H1 (cell line): ENCODE results near the gene DYDC1.

Source experiments
- BRCA1 ChIP-seq: IDR thresholded peaks from 2 replicates; pipeline ENCODE4 v1.6.1; 2012; ENCODE audit warnings: low read depth, low read length, improper control_type of control experiment
- HDAC2 ChIP-seq, 2 experiments: fragments of 300-600 bp in 1 of 2; sonication (generic) in 1 of 2; IDR thresholded peaks; 2 replicates each; pipeline ENCODE4 v1.6.1; 2011 to 2012; ENCODE audit warnings: low read depth in 2 of 2, low read length in 2 of 2, mild to moderate bottlenecking in 2 of 2, moderate library complexity in 2 of 2, borderline replicate concordance in 1 of 2, inconsistent platforms in 1 of 2
- JUN ChIP-seq: IDR thresholded peaks from 2 replicates; pipeline ENCODE4 v1.6.1; 2011; ENCODE audit warnings: low read depth, mild to moderate bottlenecking, improper control_type of control experiment, low read length
- KDM1A ChIP-seq: fragments of 200-600, 300-600 bp; sonication (generic); IDR thresholded peaks from 2 replicates; pipeline ENCODE4 v1.7.1; 2016; ENCODE audit warnings: mild to moderate bottlenecking, low read length, borderline replicate concordance
- POLR2A ChIP-seq, 2 experiments: IDR thresholded peaks; 1 replicate in 1 of 2; 2 replicates in 1 of 2; pipeline ENCODE4 v1.6.1; 2011; ENCODE audit warnings: low read depth in 2 of 2, low read length in 2 of 2, mild to moderate bottlenecking in 2 of 2; ENCODE audit errors: control extremely low read depth in 1 of 2
- POLR2AphosphoS5 ChIP-seq: IDR thresholded peaks from 2 replicates; pipeline ENCODE4 v1.6.1; 2011; ENCODE audit warnings: low read depth, low read length
- POU5F1 ChIP-seq: IDR thresholded peaks from 2 replicates; pipeline ENCODE4 v1.6.1; 2011; ENCODE audit warnings: low read depth, mild to moderate bottlenecking, low read length, moderate library complexity
- RFX5 ChIP-seq: IDR thresholded peaks from 2 replicates; pipeline ENCODE4 v1.6.1; 2011; ENCODE audit warnings: low read depth, low read length, improper control_type of control experiment, borderline replicate concordance
- YY1 ChIP-seq: IDR thresholded peaks from 2 replicates; pipeline ENCODE4 v1.6.1; 2011; ENCODE audit warnings: low read depth, mild to moderate bottlenecking, low read length
- TF ChIP-seq, protein P1 (sequence below), 3 experiments: IDR thresholded peaks; 1 replicate in 2 of 3; 2 replicates in 1 of 3; pipeline versions ENCODE4 v1.5.1 to v1.6.1; 2011; ENCODE audit warnings: low read length in 3 of 3, mild to moderate bottlenecking in 3 of 3, inconsistent platforms in 2 of 3, low read depth in 1 of 3, moderate library complexity in 1 of 3; ENCODE audit not compliant: insufficient read depth in 1 of 3; ENCODE audit errors: control extremely low read depth in 1 of 3

- no peak for TF ChIP-seq RFX5
- no peak for TF ChIP-seq BRCA1
- no peak for TF ChIP-seq KDM1A
- TF ChIP-seq JUN: no peak
- TF ChIP-seq, protein P1, sequence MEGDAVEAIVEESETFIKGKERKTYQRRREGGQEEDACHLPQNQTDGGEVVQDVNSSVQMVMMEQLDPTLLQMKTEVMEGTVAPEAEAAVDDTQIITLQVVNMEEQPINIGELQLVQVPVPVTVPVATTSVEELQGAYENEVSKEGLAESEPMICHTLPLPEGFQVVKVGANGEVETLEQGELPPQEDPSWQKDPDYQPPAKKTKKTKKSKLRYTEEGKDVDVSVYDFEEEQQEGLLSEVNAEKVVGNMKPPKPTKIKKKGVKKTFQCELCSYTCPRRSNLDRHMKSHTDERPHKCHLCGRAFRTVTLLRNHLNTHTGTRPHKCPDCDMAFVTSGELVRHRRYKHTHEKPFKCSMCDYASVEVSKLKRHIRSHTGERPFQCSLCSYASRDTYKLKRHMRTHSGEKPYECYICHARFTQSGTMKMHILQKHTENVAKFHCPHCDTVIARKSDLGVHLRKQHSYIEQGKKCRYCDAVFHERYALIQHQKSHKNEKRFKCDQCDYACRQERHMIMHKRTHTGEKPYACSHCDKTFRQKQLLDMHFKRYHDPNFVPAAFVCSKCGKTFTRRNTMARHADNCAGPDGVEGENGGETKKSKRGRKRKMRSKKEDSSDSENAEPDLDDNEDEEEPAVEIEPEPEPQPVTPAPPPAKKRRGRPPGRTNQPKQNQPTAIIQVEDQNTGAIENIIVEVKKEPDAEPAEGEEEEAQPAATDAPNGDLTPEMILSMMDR (IDR thresholded peaks at IDR 0.05; ENCODE audit: control extremely low read depth in 1 of 3, insufficient read depth in 1 of 3, low read depth in 1 of 3, low read length in 3 of 3): no peak
- TF ChIP-seq YY1: no peak
- no peak for TF ChIP-seq POLR2A (IDR thresholded peaks at IDR 0.05; ENCODE audit: control extremely low read depth in 1 of 2, low read depth in 2 of 2, low read length in 2 of 2)
- TF ChIP-seq POLR2AphosphoS5: no peak
- TF ChIP-seq HDAC2 (IDR thresholded peaks at IDR 0.05; ENCODE audit: borderline replicate concordance in 1 of 2, low read depth in 2 of 2, low read length in 2 of 2): no peak
- no peak for TF ChIP-seq POU5F1
Measured at GRCh38 chr10:80315391-80315790, 41.2 kb downstream of the DYDC1 start.
